Stimulated activated CD8-positive, alpha-beta memory T cell treated with anti-CD3 and anti-CD28 coated beads, Interleukin-7, amount 100 ng/mL, for 24 hours (primary cell): ENCODE results near the gene ABCC10.
A peak's percentile ranks its signal among the peaks of the same experiment; 100 is the strongest.
"Not testable (repeated sequence)": the region's sequence is repeated elsewhere in the genome, so short reads cannot be mapped to it uniquely, and the experiment has no call there.

Experiments used
- DNase-seq: peaks from one replicate; pipeline ENCODE4 v3.0.0-alpha.2; 2020; ENCODE audit warnings: low read depth

ABCC10 gene

DNA sequence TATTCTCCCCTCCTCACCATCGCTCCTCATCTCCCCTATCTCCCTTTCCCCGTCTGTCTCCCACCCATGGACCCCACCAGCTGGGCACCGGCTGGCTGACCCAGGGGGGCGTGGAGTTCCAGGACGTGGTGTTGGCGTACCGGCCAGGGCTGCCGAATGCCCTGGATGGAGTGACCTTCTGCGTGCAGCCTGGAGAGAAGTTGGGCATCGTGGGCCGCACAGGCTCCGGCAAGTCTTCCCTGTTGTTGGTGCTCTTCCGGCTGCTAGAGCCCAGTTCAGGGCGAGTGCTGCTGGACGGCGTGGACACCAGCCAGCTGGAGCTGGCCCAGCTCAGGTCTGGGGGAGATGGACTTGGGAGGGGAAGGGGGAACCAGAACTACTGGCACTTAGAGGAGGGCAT is 20.3 kb downstream of the ABCC10 start:
- no peak for DNase-seq

DNA sequence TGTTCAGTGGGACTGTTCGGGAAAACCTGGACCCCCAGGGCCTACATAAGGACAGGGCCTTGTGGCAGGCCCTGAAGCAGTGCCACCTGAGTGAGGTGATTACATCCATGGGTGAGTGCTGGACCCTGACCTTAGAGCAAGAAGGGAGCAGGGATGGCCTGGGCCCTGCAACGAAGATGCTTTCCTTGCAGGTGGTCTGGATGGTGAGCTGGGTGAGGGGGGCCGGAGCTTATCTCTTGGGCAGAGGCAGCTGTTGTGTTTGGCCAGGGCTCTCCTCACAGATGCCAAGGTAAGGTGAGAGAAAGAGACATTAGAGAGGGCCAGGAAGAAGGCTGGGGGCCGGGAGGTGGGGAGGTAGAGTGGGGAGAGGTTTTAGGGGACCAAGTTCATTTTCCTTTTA is 21.6 kb downstream of the ABCC10 start:
- no peak for DNase-seq

DNA sequence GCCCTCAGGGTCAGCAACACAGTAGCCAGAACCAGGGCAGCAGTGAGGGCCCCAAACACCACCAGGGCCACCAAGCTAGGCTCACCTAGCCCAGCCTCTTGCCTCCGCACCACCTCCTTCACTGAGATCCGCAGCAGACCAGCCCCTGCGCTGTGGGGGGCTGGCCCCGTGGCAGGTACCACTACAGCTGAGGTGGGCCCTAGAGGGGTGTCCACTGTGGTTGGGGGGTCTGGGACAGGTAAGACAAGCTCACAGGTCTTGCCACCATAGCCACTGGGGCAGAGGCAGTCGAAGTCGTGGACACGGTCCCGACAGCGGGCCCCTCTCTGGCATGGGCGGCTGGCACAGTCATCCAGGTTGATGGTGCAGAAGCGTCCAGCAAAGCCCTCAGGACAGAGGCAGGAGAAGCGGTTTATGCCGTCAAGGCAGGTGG is 23.4 kb downstream of the ABCC10 start:
- DNase-seq = no peak

DNA sequence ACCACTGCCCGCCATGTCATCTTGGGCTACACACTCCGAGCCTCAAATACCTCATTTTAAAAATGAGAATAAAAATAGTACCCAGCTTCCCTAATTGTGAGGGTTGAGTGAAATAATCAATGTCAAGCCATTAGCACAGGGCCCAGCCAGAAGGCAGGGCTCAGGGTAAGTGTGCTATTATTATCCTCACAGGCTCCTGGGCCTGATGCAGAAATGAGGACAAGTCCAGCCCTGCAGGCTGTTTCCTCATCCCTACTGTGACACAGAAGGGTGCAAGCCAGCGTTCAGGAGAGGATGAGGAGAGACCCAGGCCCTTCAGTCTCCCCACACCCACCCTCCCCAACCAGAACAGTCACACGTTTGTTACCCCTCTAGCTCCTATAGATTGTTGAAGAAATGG is 24.0 kb downstream of the ABCC10 start:
- DNase-seq = no peak

DNA sequence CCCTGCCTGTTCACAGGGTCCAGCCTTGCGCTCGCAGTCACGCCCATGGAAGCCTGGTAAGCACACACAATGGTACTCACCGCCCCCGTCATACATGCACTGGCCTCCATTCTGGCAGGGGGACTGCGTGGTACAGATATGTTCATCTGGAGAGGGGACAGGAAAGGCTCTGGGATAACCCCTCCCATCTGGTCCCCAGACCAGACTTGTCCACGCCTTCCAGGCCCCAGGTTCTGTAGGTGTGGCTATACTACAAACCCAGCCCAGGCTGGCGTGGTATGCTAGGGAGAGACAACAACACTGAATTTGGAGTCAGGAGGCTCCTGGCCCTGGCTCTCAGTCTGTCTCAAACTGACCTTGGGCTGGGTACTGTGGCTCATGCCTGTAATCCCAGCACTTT is 24.6 kb downstream of the ABCC10 start:
- no peak for DNase-seq

DNA sequence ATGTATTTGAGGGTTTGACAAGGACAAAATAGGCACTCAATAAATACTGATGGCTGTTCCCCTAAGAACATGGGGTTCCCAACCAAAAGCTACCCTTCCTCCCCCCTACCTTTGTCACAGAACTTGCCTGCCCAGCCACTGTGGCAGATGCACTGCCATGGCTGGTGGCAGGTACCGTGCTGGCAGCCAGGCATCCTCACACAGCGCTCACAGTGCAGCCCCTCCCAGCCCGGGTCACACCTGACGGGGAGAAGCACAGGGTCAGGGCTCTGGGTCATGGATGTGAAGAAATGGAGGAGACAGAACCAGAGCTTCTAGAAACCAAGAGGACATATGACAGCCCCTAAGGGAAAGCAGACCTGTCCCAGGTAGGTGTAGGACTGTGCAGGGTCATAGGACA is 25.6 kb downstream of the ABCC10 start:
- DNase-seq = no peak

DNA sequence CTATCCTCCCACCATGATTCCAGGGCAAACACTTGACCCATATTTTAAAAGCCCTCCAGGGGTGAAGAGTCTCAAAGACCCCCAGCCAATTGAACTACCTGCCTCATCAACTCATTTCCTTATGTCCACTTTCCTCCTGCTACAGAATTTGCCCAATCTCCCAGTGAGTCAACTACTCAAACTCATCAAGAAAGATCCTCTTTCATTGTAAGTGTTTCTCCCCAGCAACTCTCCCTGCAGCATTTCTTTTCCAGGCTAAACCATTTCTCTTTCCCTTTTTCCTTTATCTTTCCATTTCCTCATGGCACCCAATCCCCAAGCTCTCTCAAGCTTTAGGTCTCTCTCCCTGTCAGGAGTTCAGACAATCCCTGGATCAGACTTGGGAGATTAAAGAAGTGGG is 26.5 kb downstream of the ABCC10 start:
- DNase-seq = no peak

DNA sequence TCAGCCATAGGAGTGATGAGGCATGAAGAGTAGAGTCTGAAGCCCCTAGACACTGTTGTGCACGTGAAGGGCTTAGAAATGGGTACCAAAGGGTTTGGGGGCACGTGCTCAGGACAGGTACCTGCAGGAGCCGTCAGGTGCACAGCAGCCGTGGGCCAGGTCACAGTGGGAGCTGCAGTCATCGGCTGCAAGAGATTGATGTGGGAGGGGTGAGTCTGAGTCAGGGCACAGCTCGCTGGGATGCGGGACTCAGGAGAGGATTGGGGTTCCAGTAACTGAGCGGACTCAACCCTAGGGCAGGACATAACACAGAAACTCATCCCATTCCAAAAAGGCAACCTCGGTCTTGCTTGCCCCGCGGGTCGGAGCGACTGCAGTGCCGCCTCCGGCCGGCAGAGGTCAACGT is 27.0 kb downstream of the ABCC10 start:
- DNase-seq = peak; percentile 47

DNA sequence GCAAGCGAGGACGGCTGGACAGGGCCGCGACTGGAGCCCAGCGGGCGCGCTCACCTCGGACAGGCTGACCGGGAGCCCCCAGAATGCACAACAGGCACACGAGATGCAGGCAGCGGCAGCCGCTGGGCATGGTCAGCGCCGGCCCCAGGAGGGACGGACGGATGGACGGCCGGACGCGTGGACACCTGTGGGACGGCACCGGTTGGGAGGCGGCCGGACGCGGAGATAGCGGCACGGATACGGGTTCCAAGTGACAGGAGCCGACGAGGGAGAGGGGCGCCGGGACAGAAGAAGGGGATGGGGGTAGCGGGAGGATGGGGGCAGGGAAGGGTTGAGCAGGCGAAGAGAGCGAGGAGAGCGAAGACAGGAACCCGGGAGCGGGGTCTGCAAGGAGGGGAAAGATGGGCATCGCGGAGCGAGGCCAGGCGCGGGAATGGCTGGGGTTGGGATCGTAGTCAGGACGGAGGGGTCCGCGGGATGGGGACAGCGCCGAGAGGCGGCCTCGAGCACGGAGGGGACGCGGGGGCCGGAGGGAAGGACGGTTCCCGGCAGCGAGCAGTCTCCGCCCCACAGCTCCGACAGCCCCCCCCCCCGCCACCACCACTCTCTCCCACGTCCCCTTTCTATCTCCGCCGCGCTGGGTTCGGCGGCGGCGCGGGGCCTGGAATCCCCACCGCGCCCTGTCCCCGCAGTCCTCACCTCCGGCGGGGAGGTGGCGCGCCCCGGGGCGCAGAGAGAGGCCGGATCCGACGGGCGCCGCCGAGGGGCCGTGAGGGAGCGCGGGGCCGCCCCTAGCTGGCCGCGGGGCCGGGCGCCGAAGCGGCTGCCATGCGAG is 27.6 kb downstream of the ABCC10 start:
- no peak for DNase-seq

DNA sequence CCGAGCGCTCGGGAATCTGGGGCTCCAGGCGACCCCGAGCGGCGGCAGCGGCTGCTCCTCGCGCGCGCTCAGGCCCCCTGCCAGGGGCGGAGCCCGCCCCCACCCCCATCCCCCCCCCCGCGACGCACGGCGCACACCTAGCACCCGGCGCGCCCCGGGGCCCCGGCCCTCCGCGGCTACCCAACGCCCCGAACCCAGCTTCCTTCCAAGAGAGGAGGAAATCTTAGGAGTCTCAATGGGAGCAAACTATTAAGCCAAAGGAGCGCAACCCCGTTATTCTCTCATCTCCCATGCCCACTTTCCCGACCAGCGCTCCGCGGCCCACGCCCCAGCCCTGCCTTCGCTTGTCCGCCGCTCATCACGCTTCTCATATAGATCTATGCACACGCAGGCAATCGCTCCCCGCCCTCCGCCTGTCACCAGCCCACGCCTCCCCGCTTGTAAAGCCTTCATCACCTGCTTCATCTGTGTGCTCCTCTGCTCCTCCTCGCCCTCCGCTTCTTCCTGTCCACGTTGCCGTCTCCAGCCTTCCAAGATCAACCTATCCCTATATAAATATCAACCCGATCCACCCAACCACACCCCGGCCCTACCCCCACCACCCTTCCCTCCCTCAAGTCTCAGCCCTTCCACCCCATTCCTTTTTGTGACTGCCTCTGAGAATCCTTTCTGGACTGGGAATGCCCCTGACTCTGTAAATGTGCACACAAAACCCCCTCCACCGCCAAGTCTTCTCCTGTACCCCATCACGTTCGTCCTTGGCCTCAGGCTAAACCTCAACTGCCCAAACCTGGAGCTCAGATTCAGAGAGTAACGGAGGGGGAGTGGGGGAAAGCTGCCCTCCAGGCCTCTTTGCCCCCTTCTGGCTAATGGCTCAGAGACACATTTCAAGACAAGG is 28.4 kb downstream of the ABCC10 start, which contains the start of gene DLK2:
Gene DLK2, minus strand, starts transcription at position 18 of the 898 bp plus-strand sequence. CDS start 723 bp downstream, outside the sequence.
- peak; percentile 34 for DNase-seq

DNA sequence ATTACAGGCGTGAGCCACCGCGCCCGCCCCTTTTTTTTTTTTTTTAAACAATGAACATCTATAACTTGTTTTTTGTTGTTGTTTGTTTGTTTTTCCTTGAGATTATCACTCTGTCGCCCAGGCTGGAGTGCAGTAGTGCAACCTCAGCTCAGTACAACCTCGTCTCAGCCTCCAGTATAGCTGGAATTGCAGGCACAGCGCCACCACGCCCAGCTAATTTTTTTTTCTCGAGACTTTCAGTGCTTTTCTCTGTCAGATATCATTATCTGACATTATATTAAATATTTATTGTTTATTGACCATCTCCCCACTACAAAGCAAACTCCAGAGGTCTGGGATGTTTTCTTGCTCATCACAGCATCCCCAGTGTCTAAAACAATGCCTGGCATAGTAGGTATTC is 30.3 kb downstream of the ABCC10 start:
- DNase-seq = no peak

DNA sequence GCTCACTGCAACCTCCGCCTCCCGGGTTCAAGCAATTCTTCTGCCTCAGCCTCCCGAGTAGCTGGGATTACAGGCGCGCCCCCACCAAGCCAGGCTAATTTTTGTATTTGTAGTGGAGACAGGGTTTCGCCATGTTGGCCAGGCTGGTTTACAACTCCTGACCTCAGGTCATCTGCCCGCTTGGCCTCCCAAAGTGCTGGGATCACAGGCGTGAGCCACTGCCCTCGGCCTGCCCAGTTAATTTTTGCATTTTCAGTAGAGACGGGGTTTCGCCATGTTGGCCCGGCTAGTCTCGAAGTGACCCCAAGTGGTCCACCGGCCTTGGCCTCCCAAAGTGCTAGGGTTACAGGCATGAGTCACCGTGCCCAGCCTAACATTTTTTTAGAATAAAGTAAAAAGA is 30.8 kb downstream of the ABCC10 start:
- DNase-seq = not testable (repeated sequence)

DNA sequence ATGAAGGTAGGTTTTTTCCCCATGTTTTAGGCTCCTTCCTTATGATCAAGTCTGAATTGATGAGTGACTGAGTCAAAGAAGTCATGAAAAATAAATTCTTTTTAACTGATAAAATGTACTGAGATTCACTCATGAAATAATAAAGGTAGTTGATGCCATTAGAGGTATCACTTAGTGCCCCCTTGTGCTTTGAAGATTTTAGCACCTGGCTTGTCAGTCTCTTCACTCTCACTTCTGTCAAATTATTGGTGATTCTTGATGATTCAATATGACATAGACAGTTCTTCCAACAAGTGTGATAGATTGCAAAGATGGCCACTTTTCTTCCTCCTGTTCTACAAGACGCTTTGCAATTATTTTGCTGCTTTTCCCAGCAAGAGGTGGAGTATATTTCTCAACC is 32.2 kb downstream of the ABCC10 start:
- DNase-seq = no peak

DNA sequence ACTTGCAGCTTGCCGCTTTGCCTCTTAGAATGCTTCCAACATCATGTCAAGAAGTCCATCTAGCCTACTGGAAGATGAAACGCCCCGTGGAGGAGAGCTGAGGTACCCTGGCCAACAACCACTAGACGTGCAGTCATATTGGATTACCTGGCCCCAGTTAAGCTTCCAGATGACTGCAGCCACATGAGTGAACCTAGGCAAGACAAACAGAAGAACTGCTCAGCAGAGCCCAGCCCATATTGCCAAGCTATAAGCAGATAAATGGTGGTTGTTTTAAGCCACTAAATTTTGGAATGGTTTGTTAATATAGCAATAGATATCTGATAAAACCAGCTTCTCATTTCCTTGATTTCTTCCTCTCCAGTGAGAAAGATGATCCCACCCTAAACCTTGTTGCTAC is 32.7 kb downstream of the ABCC10 start:
- DNase-seq = no peak

DNA sequence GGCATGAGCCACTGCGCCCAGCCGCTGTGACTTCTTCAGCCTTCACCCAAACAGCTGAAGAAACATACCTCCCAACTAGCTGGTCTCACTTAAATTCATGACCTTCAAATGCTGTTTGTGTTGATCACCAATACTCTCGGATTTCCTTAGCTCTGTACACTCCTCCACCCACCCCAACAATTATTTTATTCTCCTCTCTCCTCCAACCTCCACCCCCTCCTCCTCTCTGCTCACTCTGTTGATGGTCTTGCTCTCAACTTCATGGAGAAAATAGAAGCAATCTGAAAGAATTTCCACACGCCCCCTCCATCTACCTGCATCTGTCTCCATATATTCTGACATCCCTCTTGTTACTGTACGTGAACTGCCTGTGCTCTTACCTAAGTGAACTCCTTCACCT is 34.6 kb downstream of the ABCC10 start:
- no peak for DNase-seq

DNA sequence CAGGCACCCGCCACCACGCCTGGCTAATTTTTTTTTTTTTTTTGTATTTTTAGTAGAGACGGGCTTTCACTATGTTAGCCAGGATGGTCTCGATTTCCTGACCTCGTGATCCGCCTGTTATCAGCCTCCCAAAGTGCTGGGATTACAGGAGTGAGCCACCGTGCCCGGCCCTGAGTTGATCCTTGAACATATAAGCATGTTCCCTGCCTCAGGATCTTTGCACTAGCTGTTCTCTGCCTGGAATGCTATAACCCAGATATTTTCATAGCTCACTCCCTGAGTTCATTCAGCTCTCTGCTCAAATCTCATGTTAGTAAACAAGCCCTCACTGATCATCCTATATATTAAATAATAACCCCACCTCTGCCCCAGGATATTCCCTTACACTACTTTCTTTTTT is 37.0 kb downstream of the ABCC10 start:
- no peak for DNase-seq

DNA sequence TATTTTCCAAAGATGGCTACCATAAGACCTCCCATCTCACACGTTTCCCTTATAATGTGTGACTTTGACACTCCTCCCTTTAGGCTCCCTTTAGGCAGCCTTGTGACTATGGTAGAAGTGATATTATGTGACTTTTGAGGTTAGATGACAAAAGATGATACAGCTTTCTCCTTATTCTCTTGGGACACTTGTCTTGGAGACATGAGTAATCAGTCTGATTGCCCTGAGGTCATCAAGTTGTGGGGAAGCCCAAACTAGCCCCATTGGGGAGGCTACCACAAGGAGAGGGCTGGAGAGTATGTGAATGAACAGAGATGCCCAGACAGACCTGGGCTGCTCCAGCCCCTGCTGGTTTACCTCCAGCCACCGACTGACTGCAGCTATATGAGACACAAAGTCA is 38.6 kb downstream of the ABCC10 start:
- no peak for DNase-seq

DNA sequence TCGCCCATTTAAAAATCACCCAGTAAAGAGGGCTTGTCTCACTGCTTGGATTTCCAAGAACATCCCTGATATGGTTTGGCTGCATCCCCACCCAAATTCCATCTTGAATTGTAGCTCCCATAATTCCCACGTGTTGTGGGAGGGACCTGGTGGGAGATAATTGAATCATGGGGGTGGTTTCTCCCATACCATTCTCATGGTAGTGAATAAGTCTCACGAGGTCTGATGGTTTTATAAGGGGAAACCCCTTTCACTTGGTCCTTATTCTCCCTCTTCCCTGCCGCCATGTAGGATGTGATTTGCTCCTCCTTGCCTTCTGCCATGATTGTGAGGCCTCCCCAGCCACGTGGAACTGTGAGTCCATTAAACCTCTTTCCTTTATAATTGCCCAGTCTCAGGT is 39.9 kb downstream of the ABCC10 start:
- DNase-seq = not testable (repeated sequence)

DNA sequence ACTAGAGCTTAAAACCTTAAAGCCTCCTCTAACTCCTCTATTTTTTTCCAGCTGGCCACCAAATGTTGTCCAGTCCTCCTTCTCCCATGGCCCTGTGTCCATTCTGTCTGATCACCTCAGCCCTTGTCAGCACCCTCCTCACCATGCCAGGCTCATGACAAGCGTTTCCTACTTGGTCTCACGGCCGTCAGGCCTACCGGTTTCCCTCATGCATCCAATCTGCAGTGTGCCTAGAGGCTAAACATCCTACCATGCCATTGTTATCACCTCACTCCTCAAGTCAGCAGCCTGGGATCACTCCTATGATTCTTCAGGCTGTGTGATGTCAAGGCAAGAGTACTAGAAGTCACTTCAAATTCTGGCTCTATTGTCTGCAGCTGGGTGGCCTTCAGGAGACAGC is 40.4 kb downstream of the ABCC10 start:
- DNase-seq = no peak

DNA sequence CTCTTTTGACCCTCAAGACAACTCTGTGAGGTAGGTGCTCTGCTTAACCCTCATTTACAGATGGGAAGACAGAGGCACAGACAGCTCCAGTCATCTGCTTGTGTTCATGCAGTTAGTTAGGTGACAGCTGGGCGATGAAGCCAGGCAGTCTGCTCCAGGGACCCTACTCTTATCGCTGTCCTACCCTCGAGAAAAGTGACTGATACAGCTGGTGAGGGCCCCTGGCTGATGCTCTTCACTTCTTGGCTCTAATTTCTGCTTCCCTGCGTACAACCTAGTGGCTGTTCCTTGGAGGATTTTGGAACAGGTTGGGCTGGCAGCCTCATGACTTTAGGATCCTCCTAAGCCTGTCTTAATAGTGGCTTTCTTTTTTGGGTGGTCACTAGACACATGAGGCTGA is 40.9 kb downstream of the ABCC10 start:
- DNase-seq = no peak

DNA sequence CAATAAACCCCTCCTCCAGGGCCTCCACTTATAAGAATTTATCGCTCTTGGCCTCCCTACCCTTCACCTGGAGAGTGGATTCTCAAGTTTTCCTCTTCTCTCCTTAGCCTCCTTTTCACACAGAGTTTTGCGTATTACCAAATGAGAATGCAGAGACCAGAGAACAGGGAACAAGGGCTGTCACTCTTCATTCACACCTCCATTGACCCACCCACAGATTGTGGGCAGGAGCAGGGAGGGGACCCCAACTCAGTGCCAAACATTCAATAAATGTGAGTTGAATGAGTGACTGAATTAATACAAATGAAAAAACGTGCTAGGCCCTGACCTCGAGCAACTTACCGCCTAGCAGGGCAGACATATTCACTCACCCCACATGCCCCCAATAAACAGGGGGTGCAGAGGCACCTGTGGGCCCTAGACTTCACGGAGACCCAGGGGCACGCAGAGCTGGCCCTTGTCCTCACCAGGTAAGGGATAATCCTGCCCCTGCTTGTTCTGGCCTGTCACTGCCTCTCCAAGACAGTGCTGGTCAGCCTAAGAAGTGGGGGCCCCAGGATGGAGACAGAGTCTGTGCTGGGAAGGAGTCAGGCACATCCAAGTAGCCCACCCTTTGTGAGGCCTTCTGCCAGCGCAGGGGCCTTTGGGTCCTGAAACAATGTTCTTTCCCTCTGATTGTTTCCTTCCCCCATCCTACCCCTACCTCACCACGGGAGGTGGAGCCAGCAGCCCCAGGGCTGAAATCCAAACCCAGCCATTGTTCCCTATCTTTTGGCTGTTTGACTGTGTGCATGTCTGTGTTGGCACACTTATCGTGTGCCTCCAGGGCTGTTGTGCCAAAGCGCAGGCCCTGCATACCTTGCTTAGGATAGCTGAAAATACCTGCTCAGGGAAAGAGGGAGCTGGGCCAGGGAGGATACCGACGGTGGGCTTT is 41.7 kb downstream of the ABCC10 start:
- no peak for DNase-seq

DNA sequence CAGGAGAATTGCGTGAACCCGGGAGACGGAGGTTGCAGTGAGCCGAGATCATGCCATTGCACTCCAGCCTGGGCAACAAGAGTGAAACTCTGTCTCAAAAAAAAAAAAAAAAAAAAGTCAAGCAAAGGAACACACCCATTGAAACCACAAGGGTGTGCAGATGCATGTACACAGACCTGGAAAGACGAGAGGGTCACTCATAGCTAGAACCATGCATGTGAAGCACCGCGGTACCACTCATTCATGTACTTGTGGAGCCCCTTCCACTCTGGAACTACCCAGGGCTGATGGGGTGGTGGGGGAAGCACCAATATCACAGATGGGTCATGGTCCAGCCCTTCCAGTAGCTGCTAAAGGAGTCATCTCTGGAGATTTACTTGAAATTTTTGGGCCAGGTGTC is 42.6 kb downstream of the ABCC10 start:
- DNase-seq = no peak
